DND-41 (cell line): ENCODE data around the gene GPHN.

Source experiments
- ATAC-seq: fragments of 200-7000 bp; cut with Tn5 transposase; 3 replicates; pipeline ENCODE4 v1.9.1; 2021; ENCODE audit warnings: low read depth; ENCODE audit not compliant: insufficient read depth
- DNase-seq: peaks from one replicate; pipeline ENCODE4 v3.0.0-alpha.2; 2020
- H2AFZ ChIP-seq: 2 replicates; pipeline ENCODE4 v1.6.0; 2012; ENCODE audit warnings: low read depth, low read length
- H3K27ac ChIP-seq: 2 replicates; pipeline ENCODE4 v1.5.1; 2012; ENCODE audit warnings: low read length, inconsistent platforms
- H3K27me3 ChIP-seq: fragments of 200-600 bp; sonication (generic); 2 replicates; pipeline ENCODE4 v1.6.0; 2012; ENCODE audit warnings: low read length, mild to moderate bottlenecking, inconsistent platforms; ENCODE audit not compliant: insufficient read depth, poor library complexity
- H3K36me3 ChIP-seq: 2 replicates; pipeline ENCODE4 v1.5.1; 2012; ENCODE audit warnings: low read length, inconsistent platforms; ENCODE audit not compliant: insufficient read depth
- H3K4me1 ChIP-seq: 2 replicates; pipeline ENCODE4 v1.5.1; 2012; ENCODE audit warnings: mild to moderate bottlenecking, low read length; ENCODE audit not compliant: insufficient read depth
- H3K4me2 ChIP-seq: 2 replicates; pipeline ENCODE4 v1.6.0; 2012; ENCODE audit warnings: mild to moderate bottlenecking, moderate library complexity, low read length, inconsistent platforms; ENCODE audit not compliant: insufficient read depth
- H3K4me3 ChIP-seq, 2 experiments: fragments of 200-600 bp in 1 of 2; shearing (Covaris generic) in 1 of 2; 2 replicates each; pipeline ENCODE4 v1.5.1; 2012 to 2016; ENCODE audit warnings: inconsistent platforms in 2 of 2, low read length in 2 of 2, mild to moderate bottlenecking in 2 of 2, low read depth in 1 of 2, moderate library complexity in 1 of 2
- H3K79me2 ChIP-seq: 2 replicates; pipeline ENCODE4 v1.6.0; 2012; ENCODE audit warnings: low read length, inconsistent platforms; ENCODE audit not compliant: insufficient read depth
- H3K9ac ChIP-seq: 2 replicates; pipeline ENCODE4 v1.6.0; 2012; ENCODE audit warnings: low read depth, mild to moderate bottlenecking, inconsistent platforms, low read length, moderate library complexity
- H3K9me3 ChIP-seq: 2 replicates; pipeline ENCODE4 v1.5.1; 2012; ENCODE audit warnings: low read length, moderate library complexity, mild to moderate bottlenecking, inconsistent platforms; ENCODE audit not compliant: insufficient read depth, severe bottlenecking
- H4K20me1 ChIP-seq: 2 replicates; pipeline ENCODE4 v1.6.0; 2012; ENCODE audit warnings: low read length; ENCODE audit not compliant: insufficient read depth
- EZH2 ChIP-seq: IDR thresholded peaks from 3 replicates; pipeline ENCODE4 v1.6.1; 2012; ENCODE audit warnings: borderline replicate concordance, low read depth, mild to moderate bottlenecking, moderate library complexity, low read length, inconsistent platforms; ENCODE audit not compliant: severe bottlenecking
- TF ChIP-seq, protein P1 (sequence below): IDR thresholded peaks from 2 replicates; pipeline ENCODE4 v1.5.1; 2012; ENCODE audit warnings: borderline replicate concordance, low read length, moderate library complexity, mild to moderate bottlenecking; ENCODE audit not compliant: poor library complexity, severe bottlenecking; ENCODE audit errors: extremely low read depth

The GPHN gene

DNA sequence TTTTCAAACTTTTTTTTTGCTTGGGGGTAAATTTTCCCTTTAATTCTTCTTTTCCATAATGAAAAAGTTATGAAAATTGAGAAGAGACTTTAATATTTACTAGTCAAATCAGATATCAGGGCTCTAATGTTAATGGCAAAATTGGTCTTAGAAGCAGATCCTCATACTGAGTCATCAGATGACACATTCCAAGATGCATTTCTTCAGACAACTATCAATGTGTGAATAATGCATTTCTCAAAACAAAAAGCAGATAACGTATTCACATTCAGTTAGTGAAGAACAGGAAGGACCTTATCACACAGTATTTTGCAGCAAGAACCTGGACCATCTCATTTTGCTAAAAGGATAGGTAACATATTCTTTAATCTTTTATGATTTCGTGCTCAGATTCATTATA is 130.7 kb downstream of the GPHN start:
- H4K20me1 ChIP-seq = 0 out of 2 replicates have a peak, but pooled peaks cover 4% of the 10 kb centered on the region
- H3K4me3 ChIP-seq = no peak overlapping the region
- no peak overlapping the region for H2AFZ ChIP-seq
- no peak overlapping the region for H3K4me2 ChIP-seq
- no peak for ATAC-seq
- no peaks in the 10 kb centered on the region for H3K27me3 ChIP-seq
- no peaks in the 10 kb centered on the region for H3K36me3 ChIP-seq
- no peak overlapping the region for H3K27ac ChIP-seq
- no peak for TF ChIP-seq EZH2
- TF ChIP-seq, protein P1, sequence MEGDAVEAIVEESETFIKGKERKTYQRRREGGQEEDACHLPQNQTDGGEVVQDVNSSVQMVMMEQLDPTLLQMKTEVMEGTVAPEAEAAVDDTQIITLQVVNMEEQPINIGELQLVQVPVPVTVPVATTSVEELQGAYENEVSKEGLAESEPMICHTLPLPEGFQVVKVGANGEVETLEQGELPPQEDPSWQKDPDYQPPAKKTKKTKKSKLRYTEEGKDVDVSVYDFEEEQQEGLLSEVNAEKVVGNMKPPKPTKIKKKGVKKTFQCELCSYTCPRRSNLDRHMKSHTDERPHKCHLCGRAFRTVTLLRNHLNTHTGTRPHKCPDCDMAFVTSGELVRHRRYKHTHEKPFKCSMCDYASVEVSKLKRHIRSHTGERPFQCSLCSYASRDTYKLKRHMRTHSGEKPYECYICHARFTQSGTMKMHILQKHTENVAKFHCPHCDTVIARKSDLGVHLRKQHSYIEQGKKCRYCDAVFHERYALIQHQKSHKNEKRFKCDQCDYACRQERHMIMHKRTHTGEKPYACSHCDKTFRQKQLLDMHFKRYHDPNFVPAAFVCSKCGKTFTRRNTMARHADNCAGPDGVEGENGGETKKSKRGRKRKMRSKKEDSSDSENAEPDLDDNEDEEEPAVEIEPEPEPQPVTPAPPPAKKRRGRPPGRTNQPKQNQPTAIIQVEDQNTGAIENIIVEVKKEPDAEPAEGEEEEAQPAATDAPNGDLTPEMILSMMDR = no peak
- no peaks in the 10 kb centered on the region for H3K9me3 ChIP-seq
- no peak for DNase-seq
- no peak overlapping the region for H3K9ac ChIP-seq
- H3K79me2 ChIP-seq = peaks cover 15% of the 10 kb centered on the region
- no peaks in the 10 kb centered on the region for H3K4me1 ChIP-seq

DNA sequence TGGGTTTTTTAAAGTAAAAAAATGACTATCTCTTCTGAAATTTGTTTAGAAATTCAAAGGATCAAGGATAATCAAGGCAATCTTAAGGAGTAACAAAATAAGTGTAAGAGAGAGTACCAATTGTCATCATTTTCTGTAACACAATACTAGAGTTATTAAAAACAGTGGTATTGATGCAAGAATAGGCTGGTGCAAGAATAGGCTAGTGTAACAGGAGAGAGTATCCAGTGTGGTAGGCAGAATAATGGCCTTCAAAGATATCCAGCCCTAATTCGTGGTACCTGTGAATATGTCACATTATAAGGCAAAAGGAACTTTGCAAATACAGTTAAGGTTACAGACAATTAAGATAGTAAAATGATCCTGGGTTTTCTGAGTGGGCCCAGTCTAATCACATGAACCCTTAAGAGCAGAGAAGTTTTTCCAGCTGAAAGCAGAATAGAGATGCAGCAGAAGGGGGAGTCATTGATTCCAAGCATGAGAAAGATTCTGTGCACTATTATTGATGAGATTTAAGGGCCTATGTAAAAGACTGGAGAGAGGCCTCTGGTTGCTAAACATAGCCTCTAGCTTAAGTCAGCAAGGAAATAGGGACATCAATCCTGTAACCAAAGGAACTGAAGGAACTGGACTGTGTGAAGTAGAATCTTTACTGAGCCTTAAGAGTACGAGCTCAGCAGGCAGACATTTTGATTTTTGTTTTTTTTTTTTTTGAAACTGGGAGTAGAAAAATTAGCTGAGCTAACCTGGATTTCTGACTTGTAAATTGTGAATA is 134.1 kb downstream of the GPHN start:
- Histone ChIP-seq H3K9me3 (no peaks in the 10 kb centered on the region), H4K20me1 (no peaks in the 10 kb centered on the region), H3K27ac (no peak overlapping the region), H3K36me3 (no peaks in the 10 kb centered on the region), H3K4me3 (no peak overlapping the region), H3K27me3 (no peaks in the 10 kb centered on the region), H3K4me2 (no peak overlapping the region), H3K4me1 (no peaks in the 10 kb centered on the region), H3K79me2 (peaks cover 6% of the 10 kb centered on the region; the same call in 1 of the 2 replicates), H3K9ac (no peak overlapping the region), H2AFZ (no peak overlapping the region)
- no peak for DNase-seq
- TF ChIP-seq EZH2 = no peak
- TF ChIP-seq, protein P1 = no peak
- no peak for ATAC-seq

DNA sequence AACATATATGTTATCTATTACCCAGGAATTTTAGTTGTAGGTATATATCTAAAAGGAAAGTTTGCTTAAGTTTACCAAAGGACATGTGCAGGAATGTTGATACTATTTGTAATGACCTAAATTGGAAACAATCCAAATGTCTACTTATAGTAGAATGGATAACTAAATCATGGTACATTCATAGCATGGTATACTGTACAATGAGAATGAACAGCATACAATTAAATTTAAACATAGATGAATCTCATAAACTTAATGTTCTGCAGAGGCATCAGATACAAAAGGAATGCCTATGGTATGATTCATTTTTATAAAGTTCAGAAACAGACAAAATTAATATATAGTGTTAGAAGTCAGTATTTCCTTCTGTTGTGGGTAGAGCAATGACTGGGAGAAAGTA is 135.4 kb downstream of the GPHN start:
- no peak overlapping the region for H3K4me2 ChIP-seq
- H4K20me1 ChIP-seq = no peaks in the 10 kb centered on the region
- H2AFZ ChIP-seq = no peak overlapping the region
- no peak for TF ChIP-seq EZH2
- TF ChIP-seq, protein P1 = no peak
- no peak overlapping the region for H3K4me3 ChIP-seq
- H3K4me1 ChIP-seq = no peaks in the 10 kb centered on the region
- ATAC-seq (no peak), DNase-seq (no peak)
- H3K79me2 ChIP-seq = peaks cover 6% of the 10 kb centered on the region
- H3K9me3 ChIP-seq = no peaks in the 10 kb centered on the region
- no peak overlapping the region for H3K9ac ChIP-seq
- H3K27ac ChIP-seq = no peak overlapping the region
- H3K36me3 ChIP-seq = no peaks in the 10 kb centered on the region
- no peaks in the 10 kb centered on the region for H3K27me3 ChIP-seq
